A549 (cell line): Measurements from ENCODE around the gene PTTG2. TPM values are rescaled to one million over a fixed set of nuclear protein-coding genes. Genes with fewer than 3 reads are reported as not detected.

Experiments
- ATAC-seq, 2 experiments: fragments of 200-7000 bp in 1 of 2; fragments of >200 bp in 1 of 2; cut with Nextera tagmentation in 1 of 2; cut with Tn5 transposase in 1 of 2; 3 replicates each; pipeline versions ENCODE4 v1.8.0 to v1.9.1; 2018 to 2020; ENCODE audit warnings: mild to moderate bottlenecking in 1 of 2, moderate library complexity in 1 of 2
- CTCF ChIA-PET: fragments of 300-600 bp; sonication (Branson Sonifier 250); formaldehyde crosslinking; extraction: SDS; loops from one replicate; lab custom pipeline; 2021; ENCODE audit warnings: antibody characterized with exemption, inconsistent platforms; lab: Yijun Ruan, JAX
- POLR2A ChIA-PET: fragments of 350-600 bp; formaldehyde crosslinking; extraction: SDS; loops from one replicate; lab custom pipeline; 2021; ENCODE audit warnings: antibody characterized with exemption, inconsistent platforms; lab: Yijun Ruan, JAX
- DNase-seq, 2 experiments: peaks; one replicate each; pipeline versions ENCODE4 v3.0.0 to v3.0.0-alpha.2; 2011 to 2016; ENCODE audit warnings: low read depth in 1 of 2, low spot score in 1 of 2
- FAIRE-seq: peaks from 2 replicates; lab custom pipeline; 2011; peaks lifted over from hg19 to GRCh38; lab: Jason Lieb, UNC
- H3K27ac ChIP-seq, 2 experiments: fragments of >200 bp; sonication (Bioruptor Twin); formaldehyde crosslinking; 3 replicates each; pipeline ENCODE4 v1.5.1; 2016 to 2017
- H3K4me1 ChIP-seq: fragments of >200 bp; sonication (Bioruptor Twin); formaldehyde crosslinking; 3 replicates; pipeline ENCODE4 v1.6.1; 2016
- H3K4me2 ChIP-seq: fragments of >200 bp; sonication (Bioruptor Twin); formaldehyde crosslinking; 3 replicates; pipeline ENCODE4 v1.6.1; 2016
- H3K4me3 ChIP-seq: fragments of >200 bp; sonication (Bioruptor Twin); formaldehyde crosslinking; 3 replicates; pipeline ENCODE4 v1.5.1; 2016
- H3K9me3 ChIP-seq: fragments of >200 bp; sonication (Bioruptor Twin); formaldehyde crosslinking; 3 replicates; pipeline ENCODE4 v1.6.1; 2016
- ATOH8 ChIP-seq: fragments of 250-450 bp; sonication (Bioruptor Pico); IDR thresholded peaks from 2 replicates; pipeline ENCODE4 v1.5.0; 2020; ENCODE audit warnings: low read depth, mild to moderate bottlenecking, moderate library complexity
- BCL3 ChIP-seq: fragments of >200 bp; sonication (Bioruptor Twin); formaldehyde crosslinking; IDR thresholded peaks from 3 replicates; pipeline ENCODE4 v1.6.1; 2016
- CTCF ChIP-seq: fragments of >200 bp; sonication (Bioruptor Twin); formaldehyde crosslinking; IDR thresholded peaks from 3 replicates; pipeline ENCODE4 v1.5.1; 2016
- FOSL2 ChIP-seq, 2 experiments: fragments of 450-650 bp in 1 of 2; fragments of >200 bp in 1 of 2; sonication (Bioruptor Twin) in 1 of 2; formaldehyde crosslinking; IDR thresholded peaks; 2 replicates each; pipeline versions ENCODE4 v1.5.0 to v1.6.1; 2016 to 2020; ENCODE audit warnings: mild to moderate bottlenecking in 1 of 2, moderate library complexity in 1 of 2
- FOXS1 ChIP-seq: fragments of 250-450 bp; sonication (Bioruptor Pico); IDR thresholded peaks from 2 replicates; pipeline ENCODE4 v1.5.0; 2020; ENCODE audit warnings: mild to moderate bottlenecking, moderate library complexity
- HES2 ChIP-seq: fragments of >200 bp; sonication (Bioruptor Twin); formaldehyde crosslinking; IDR thresholded peaks from 2 replicates; pipeline ENCODE4 v1.6.1; 2016
- HOXA7 ChIP-seq: fragments of 250-450 bp; sonication (Bioruptor Pico); IDR thresholded peaks from 2 replicates; pipeline ENCODE4 v1.5.0; 2020; ENCODE audit warnings: mild to moderate bottlenecking, moderate library complexity
- HOXB13 ChIP-seq: fragments of 250-450 bp; sonication (Bioruptor Pico); IDR thresholded peaks from 2 replicates; pipeline ENCODE4 v1.5.0; 2020; ENCODE audit warnings: low read depth, mild to moderate bottlenecking, moderate library complexity
- JUNB ChIP-seq: fragments of >200 bp; sonication (Bioruptor Twin); formaldehyde crosslinking; IDR thresholded peaks from 2 replicates; pipeline ENCODE4 v1.6.1; 2016
- KDM1A ChIP-seq: fragments of 200-600 bp; sonication (generic); IDR thresholded peaks from 2 replicates; pipeline ENCODE4 v1.6.1; 2016; ENCODE audit warnings: low read depth, mild to moderate bottlenecking
- MYC ChIP-seq: IDR thresholded peaks from 2 replicates; pipeline ENCODE4 v1.6.1; 2012; ENCODE audit warnings: mild to moderate bottlenecking, inconsistent platforms, low read length, improper control_type of control experiment, borderline replicate concordance
- NR3C1 ChIP-seq: fragments of >200 bp; sonication (Bioruptor Twin); formaldehyde crosslinking; IDR thresholded peaks from 3 replicates; pipeline ENCODE4 v1.6.1; 2017
- POLR2AphosphoS2 ChIP-seq: conservative IDR thresholded peaks from 2 replicates; pipeline ENCODE4 v1.6.1; 2012; ENCODE audit warnings: low read length, improper control_type of control experiment, inconsistent platforms
- RCOR1 ChIP-seq: fragments of 150-350 bp; IDR thresholded peaks from 2 replicates; pipeline ENCODE4 v1.6.1; 2014; ENCODE audit warnings: antibody characterized with exemption, low read length, low read depth
- RFX5 ChIP-seq: fragments of 450-650 bp; IDR thresholded peaks from 2 replicates; pipeline ENCODE4 v1.7.1; 2014; ENCODE audit warnings: antibody characterized with exemption, mild to moderate bottlenecking, moderate library complexity
- SMC3 ChIP-seq: fragments of >200 bp; sonication (Bioruptor Twin); formaldehyde crosslinking; IDR thresholded peaks from 3 replicates; pipeline ENCODE4 v1.6.1; 2018; ENCODE audit warnings: inconsistent platforms
- TFCP2L1 ChIP-seq: fragments of 250-450 bp; sonication (Bioruptor Pico); IDR thresholded peaks from 2 replicates; pipeline ENCODE4 v1.5.0; 2021; ENCODE audit warnings: mild to moderate bottlenecking
- TP53 ChIP-seq: fragments of 250-450 bp; sonication (Bioruptor Pico); IDR thresholded peaks from 2 replicates; pipeline ENCODE4 v1.5.0; 2021; ENCODE audit warnings: mild to moderate bottlenecking, moderate library complexity
- USF2 ChIP-seq: fragments of 450-650 bp; IDR thresholded peaks from 2 replicates; pipeline ENCODE4 v1.6.1; 2014; ENCODE audit warnings: antibody characterized with exemption
- WGBS: methylation state at CpG from one replicate; pipeline ENCODE4 v1.1.6; 2017; ENCODE audit errors: missing lambda C conversion rate; 5-methylcytosine and 5-hydroxymethylcytosine counted together
- polyA plus RNA-seq, 4 experiments: library from polyadenylated mRNA; depleted of rRNA in 3 of 4; stranded (reverse); fragments of >200 nt; fragmentation: RNase III in 1 of 4; extraction: RNeasy Plus Mini Kit Qiagen cat#74134 plus additional on column Dnase treatment in 1 of 4; gene quantifications; 2 replicates in 3 of 4; 3 replicates in 1 of 4; pipeline ENCODE4 v1.2.3, GENCODE V29; 2011 to 2017

PTTG2 gene
- polyA plus RNA-seq, 2 of the 4 experiments (the other 2 are of a cell fraction) = not detected

GRCh38 chr4:37928426-37929416 is 31.5 kb upstream of the PTTG2 start:
- H3K4me3 ChIP-seq = no peak overlapping the region
- TF ChIP-seq JUNB (no peak), USF2 (no peak), TFCP2L1 (CRISPR knock-in tag) (no peak), FOSL2 (IDR thresholded peaks at IDR 0.05) (no peak), FOSL2 (CRISPR knock-in tag; IDR thresholded peaks at IDR 0.05) (no peak), HOXB13 (CRISPR knock-in tag) (no peak), SMC3 (no peak), HES2 (no peak), RFX5 (no peak), CTCF (no peak), RCOR1 (no peak), ATOH8 (no peak)
- TF ChIP-seq, all 56 proteins: peak for 0
- FAIRE-seq = no peak
- Histone ChIP-seq H3K4me2 (no peak overlapping the region), H3K9me3 (no peaks in the 10 kb centered on the region), H3K4me1 (no peaks in the 10 kb centered on the region), H3K27ac (no peak overlapping the region)
- POLR2A ChIA-PET = no interaction called here
- ATAC-seq = no peak
- DNase-seq = no peak
- 59% methylated on average over 12 of the region's 12 CpGs for WGBS
- CTCF ChIA-PET = interaction anchor here (0.6 kb wide), 1 partner anchor 166 kb away, joined by 4 read pairs; no protein-coding TSS in a partner anchor

- Histone ChIP-seq H3K4me1 (no peaks in the 10 kb centered on the region), H3K27ac (no peak overlapping the region), H3K4me2 (no peak overlapping the region), H3K9me3 (no peaks in the 10 kb centered on the region), H3K4me3 (no peak overlapping the region)
- ATAC-seq (no peak), DNase-seq (no peak), FAIRE-seq (no peak)
- ChIA-PET POLR2A (no interaction called here), CTCF (no interaction called here)
- TF ChIP-seq KDM1A (no peak), SMC3 (no peak), POLR2AphosphoS2 (no peak), MYC (no peak), RFX5 (no peak), ATOH8 (no peak), JUNB (no peak), BCL3 (no peak), FOXS1 (CRISPR knock-in tag) (no peak), HOXA7 (no peak), NR3C1 (no peak), TP53 (CRISPR knock-in tag) (no peak)
- 47% methylated on average over 8 of the region's 8 CpGs for WGBS
Measured at GRCh38 chr4:37934096-37934495, 26.1 kb upstream of the PTTG2 start.
